Esophagus muscularis mucosa (tissue), 4 donors: ENCODE data around the gene C1QTNF4. TPM values are rescaled to one million over a fixed set of nuclear protein-coding genes. Genes with fewer than 3 reads are reported as not detected.

Source experiments
- DNase-seq: peaks from one replicate; pipeline ENCODE4 v3.0.0-alpha.2; 2017; ENCODE audit errors: extremely low spot score
- H3K27ac ChIP-seq, 4 donors: fragments of 200-600 bp; sonication (generic); replicated peaks in 1 of 4; 1 replicate in 3 of 4; 2 replicates in 1 of 4; pipeline ENCODE4 v1.5.1; 2016 to 2019; ENCODE audit warnings: mild to moderate bottlenecking in 1 of 4
- H3K27me3 ChIP-seq, 4 donors: fragments of 200-600 bp; sonication (generic); one replicate each; pipeline versions ENCODE4 v1.5.1 to v1.6.0; 2016 to 2019
- H3K36me3 ChIP-seq, 4 donors: fragments of 200-600 bp; sonication (generic); one replicate each; pipeline ENCODE4 v1.5.1; 2016 to 2019
- H3K4me1 ChIP-seq, 4 donors: fragments of 200-600 bp; sonication (generic); one replicate each; pipeline ENCODE4 v1.5.1; 2016 to 2019
- H3K4me3 ChIP-seq, 4 donors: fragments of 200-600 bp; sonication (generic); 1 replicate in 2 of 4; 2 replicates in 2 of 4; pipeline ENCODE4 v1.5.1; 2016 to 2019; ENCODE audit warnings: mild to moderate bottlenecking in 4 of 4, moderate library complexity in 1 of 4
- H3K9me3 ChIP-seq, 4 donors: fragments of 200-600 bp; sonication (generic); 1 replicate in 3 of 4; 2 replicates in 1 of 4; pipeline ENCODE4 v1.5.1; 2016 to 2019
- CTCF ChIP-seq, 3 experiments: fragments of 200-600 bp in 2 of 3; fragments of 450-650 bp in 1 of 3; sonication (generic) in 2 of 3; IDR thresholded peaks; one replicate each; pipeline ENCODE4 v1.5.1; 2017 to 2019; ENCODE audit warnings: antibody characterized with exemption in 3 of 3, mild to moderate bottlenecking in 2 of 3, moderate library complexity in 1 of 3
- EP300 ChIP-seq: sonication (generic); formaldehyde crosslinking; IDR thresholded peaks from one replicate; pipeline ENCODE4 v1.6.1; 2017; ENCODE audit warnings: antibody characterized with exemption
- POLR2A ChIP-seq: fragments of 450-650 bp; IDR thresholded peaks from one replicate; pipeline ENCODE4 v1.6.1; 2017; ENCODE audit warnings: antibody characterized with exemption, moderate library complexity, mild to moderate bottlenecking, low read depth
- POLR2AphosphoS5 ChIP-seq, 2 donors: sonication (generic); formaldehyde crosslinking; IDR thresholded peaks; one replicate each; pipeline ENCODE4 v1.6.1; 2017; ENCODE audit warnings: antibody characterized with exemption in 2 of 2
- WGBS: methylation state at CpG from one replicate; pipeline ENCODE4 v1.1.5; 2018; 5-methylcytosine and 5-hydroxymethylcytosine counted together
- intact Hi-C: fragments of 100-400 bp; cut with DNase I; formaldehyde crosslinking; loops from one replicate; pipeline ENCODE4 v1.15.1; 2023
- total RNA-seq, 4 donors: library from RNA; depleted of rRNA; stranded (reverse); fragments of >200 nt; gene quantifications; one replicate each; pipeline versions ENCODE4 v1.1.0 to v1.2.1, GENCODE V29; 2016

The C1QTNF4 gene
- total RNA-seq, 4 donors from 2014 or later: 1.6 to 2.2 (median 1.7) TPM

- Histone ChIP-seq H3K27ac (no peak overlapping the region), H3K27me3 (no peaks in the 10 kb centered on the region), H3K36me3 (peaks cover 0 to 26% (median 8%) of the 10 kb centered on the region in 4 donors), H3K4me1 (peaks cover 0 to 27% (median 3%) of the 10 kb centered on the region in 4 donors), H3K4me3 (no peak overlapping the region), H3K9me3 (no peaks in the 10 kb centered on the region)
- no peak for DNase-seq
- WGBS: 51% methylated on average over 7 of the region's 7 CpGs
- intact Hi-C loops: no loop called here
- no peak for TF ChIP-seq EP300
- TF ChIP-seq POLR2AphosphoS5 (IDR thresholded peaks at IDR 0.05): no peak
- TF ChIP-seq POLR2A: no peak
- TF ChIP-seq CTCF (IDR thresholded peaks at IDR 0.05): no peak
These were observed 13.2 kb upstream of the C1QTNF4 start for GRCh38 chr11:47607380-47607779.

GRCh38 chr11:47606731-47607130, 12.5 kb upstream of the C1QTNF4 start:
- WGBS: 56% methylated on average over 2 of the region's 5 CpGs
- H3K36me3 ChIP-seq: peaks cover 0 to 26% (median 8%) of the 10 kb centered on the region in 4 donors
- intact Hi-C loops: no loop called here

GRCh38 chr11:47605921-47606320, 11.7 kb upstream of the C1QTNF4 start:
- Histone ChIP-seq H3K9me3 (no peaks in the 10 kb centered on the region), H3K4me3 (no peak overlapping the region), H3K36me3 (peaks cover 0 to 18% (median 6%) of the 10 kb centered on the region in 4 donors), H3K27me3 (no peaks in the 10 kb centered on the region), H3K4me1 (peaks cover 0 to 27% (median 3%) of the 10 kb centered on the region in 4 donors), H3K27ac (no peak overlapping the region)
- 84% methylated on average over 3 of the region's 3 CpGs for WGBS
- intact Hi-C loops: no loop called here
- no peak for DNase-seq
- TF ChIP-seq POLR2A: no peak
- TF ChIP-seq CTCF (IDR thresholded peaks at IDR 0.05): no peak
- TF ChIP-seq EP300: no peak
- TF ChIP-seq POLR2AphosphoS5 (IDR thresholded peaks at IDR 0.05): no peak

More at GRCh38 chr11:47606731-47607130, 12.5 kb upstream of the C1QTNF4 start:
- H3K4me1 ChIP-seq: peaks cover 0 to 27% (median 3%) of the 10 kb centered on the region in 4 donors
- no peak for DNase-seq
- TF ChIP-seq POLR2AphosphoS5 (IDR thresholded peaks at IDR 0.05) (no peak), CTCF (IDR thresholded peaks at IDR 0.05) (no peak), EP300 (no peak), POLR2A (no peak)
- no peak overlapping the region for H3K27ac ChIP-seq
- H3K27me3 ChIP-seq: no peaks in the 10 kb centered on the region
- H3K9me3 ChIP-seq: no peaks in the 10 kb centered on the region
- H3K4me3 ChIP-seq: no peak overlapping the region

GRCh38 chr11:47603295-47603694, 9.1 kb upstream of the C1QTNF4 start:
- no peak for TF ChIP-seq EP300
- no peak for TF ChIP-seq POLR2A
- no peak for TF ChIP-seq POLR2AphosphoS5 (IDR thresholded peaks at IDR 0.05)
- TF ChIP-seq CTCF (IDR thresholded peaks at IDR 0.05): no peak
- Histone ChIP-seq H3K27ac (no peak overlapping the region), H3K36me3 (peaks cover 0 to 3% (median 0%) of the 10 kb centered on the region in 4 donors), H3K9me3 (no peaks in the 10 kb centered on the region), H3K4me1 (peaks cover 0 to 25% (median 3%) of the 10 kb centered on the region in 4 donors), H3K4me3 (no peak overlapping the region), H3K27me3 (no peaks in the 10 kb centered on the region)
- WGBS: 96% methylated on average over 4 of the region's 4 CpGs
- no peak for DNase-seq
- intact Hi-C loops: no loop called here

GRCh38 chr11:47599902-47600301, 5.7 kb upstream of the C1QTNF4 start:
- Histone ChIP-seq H3K9me3 (no peaks in the 10 kb centered on the region), H3K4me3 (no peak overlapping the region), H3K4me1 (peaks cover 0 to under 1% (median 0%) of the 10 kb centered on the region in 4 donors), H3K27ac (no peak overlapping the region), H3K27me3 (peaks cover 0 to 6% (median 0%) of the 10 kb centered on the region in 4 donors), H3K36me3 (no peaks in the 10 kb centered on the region)
- TF ChIP-seq EP300 (no peak), CTCF (IDR thresholded peaks at IDR 0.05) (no peak), POLR2A (no peak), POLR2AphosphoS5 (IDR thresholded peaks at IDR 0.05) (no peak)
- intact Hi-C loops: no loop called here
- DNase-seq: no peak
- WGBS: 69% methylated on average over 4 of the region's 4 CpGs
